Suprapubic skin (tissue), 3 donors: ENCODE results near the gene OR8B8.

Experiments
- CTCF ChIP-seq, 2 donors: fragments of 200-600 bp in 1 of 2; fragments of 450-650 bp in 1 of 2; sonication (generic) in 1 of 2; IDR thresholded peaks; one replicate each; pipeline ENCODE4 v1.5.1; 2016 to 2019; ENCODE audit warnings: antibody characterized with exemption in 2 of 2, mild to moderate bottlenecking in 1 of 2, moderate library complexity in 1 of 2
- POLR2AphosphoS5 ChIP-seq, 3 donors: sonication (generic); formaldehyde crosslinking; IDR thresholded peaks; one replicate each; pipeline ENCODE4 v1.6.1; 2017; ENCODE audit warnings: antibody characterized with exemption in 3 of 3

- TF ChIP-seq CTCF (IDR thresholded peaks at IDR 0.05) (no peak), POLR2AphosphoS5 (IDR thresholded peaks at IDR 0.05) (no peak)
Observed at GRCh38 chr11:124441519-124441918, 4.0 kb downstream of the OR8B8 start.
